WTC11 (cell line): ENCODE results near the gene P2RX6. TPM values are rescaled to one million over a fixed set of nuclear protein-coding genes. Genes with fewer than 3 reads are reported as not detected.
A peak's percentile ranks its signal among the peaks of the same experiment; 100 is the strongest.

Source experiments
- ATAC-seq: fragments of 200-7000 bp; cut with Tn5 transposase; 2 replicates; pipeline ENCODE4 v1.10.0; 2021; ENCODE audit warnings: mild to moderate bottlenecking, moderate library complexity
- CTCF ChIA-PET: fragments of 300-600 bp; sonication (Branson Sonifier 250); formaldehyde crosslinking; loops from one replicate; lab custom pipeline; 2021; ENCODE audit warnings: antibody characterized with exemption; lab: Charles Lee
- POLR2A ChIA-PET: fragments of 350-600 bp; sonication (Branson Sonifier 250); formaldehyde crosslinking; loops from one replicate; lab custom pipeline; 2021; ENCODE audit warnings: antibody characterized with exemption; lab: Charles Lee
- DNase-seq: peaks from one replicate; pipeline ENCODE4 v3.0.0; 2021; ENCODE audit warnings: low spot score
- H3K27ac Mint-ChIP-seq: 2 replicates; pipeline ENCODE4 v1.8.0; 2021; ENCODE audit warnings: mixed read lengths
- H3K27me3 Mint-ChIP-seq: 2 replicates; pipeline ENCODE4 v1.8.0; 2021; ENCODE audit warnings: low read depth, mild to moderate bottlenecking, moderate library complexity, mixed read lengths
- H3K36me3 Mint-ChIP-seq: 2 replicates; pipeline ENCODE4 v1.8.0; 2021; ENCODE audit warnings: mixed read lengths
- H3K4me1 Mint-ChIP-seq: 2 replicates; pipeline ENCODE4 v1.8.0; 2022; ENCODE audit warnings: mixed read lengths
- H3K4me3 Mint-ChIP-seq: 2 replicates; pipeline ENCODE4 v1.8.0; 2021; ENCODE audit warnings: mild to moderate bottlenecking, moderate library complexity, mixed read lengths
- H3K9me3 Mint-ChIP-seq: 2 replicates; pipeline ENCODE4 v1.8.0; 2021; ENCODE audit warnings: mixed read lengths
- MXD4 ChIP-seq: fragments of 250-450 bp; sonication (Bioruptor Pico); IDR thresholded peaks from 2 replicates; pipeline ENCODE4 v1.8.0; 2021; ENCODE audit warnings: mild to moderate bottlenecking, moderate library complexity, borderline replicate concordance
- RELA ChIP-seq: sonication (generic); formaldehyde crosslinking; IDR thresholded peaks from 2 replicates; pipeline ENCODE4 v1.8.1; 2022; ENCODE audit warnings: missing genetic modification reagents, mild to moderate bottlenecking, borderline replicate concordance
- total RNA-seq: library from RNA; stranded (reverse); gene quantifications from 3 replicates; pipeline ENCODE4 v1.2.3, GENCODE V29; 2021
- TF ChIP-seq, protein P1 (sequence below): fragments of 250-450 bp; sonication (Bioruptor Pico); IDR thresholded peaks from 2 replicates; pipeline ENCODE4 v1.9.0; 2021; ENCODE audit warnings: moderate library complexity, mild to moderate bottlenecking, inconsistent platforms, borderline replicate concordance
- TF ChIP-seq, protein P2 (sequence below): sonication (generic); formaldehyde crosslinking; IDR thresholded peaks from 2 replicates; pipeline ENCODE4 v1.8.1; 2022; ENCODE audit warnings: mild to moderate bottlenecking, missing genetic modification reagents, moderate library complexity, borderline replicate concordance
- TF ChIP-seq, protein P3 (sequence below): sonication (generic); formaldehyde crosslinking; IDR thresholded peaks from 2 replicates; pipeline ENCODE4 v1.8.1; 2023; ENCODE audit warnings: mild to moderate bottlenecking, missing genetic modification reagents
- TF ChIP-seq, protein P4 (sequence below): sonication (generic); formaldehyde crosslinking; IDR thresholded peaks from 2 replicates; pipeline ENCODE4 v1.8.1; 2023; ENCODE audit warnings: mild to moderate bottlenecking, moderate library complexity, missing genetic modification reagents
- TF ChIP-seq, protein P5 (sequence below): sonication (generic); formaldehyde crosslinking; IDR thresholded peaks from 2 replicates; pipeline ENCODE4 v1.8.1; 2022; ENCODE audit warnings: low read depth, mild to moderate bottlenecking, moderate library complexity, missing genetic modification reagents, borderline replicate concordance
- TF ChIP-seq, protein P6 (sequence below): sonication (generic); formaldehyde crosslinking; IDR thresholded peaks from 2 replicates; pipeline ENCODE4 v1.8.1; 2023; ENCODE audit warnings: mild to moderate bottlenecking, missing genetic modification reagents, moderate library complexity
- TF ChIP-seq, protein P7 (sequence below): sonication (generic); formaldehyde crosslinking; IDR thresholded peaks from 2 replicates; pipeline ENCODE4 v1.8.1; 2022; ENCODE audit warnings: missing genetic modification reagents, borderline replicate concordance
- TF ChIP-seq, protein P8 (sequence below): sonication (generic); formaldehyde crosslinking; IDR thresholded peaks from 2 replicates; pipeline ENCODE4 v1.8.1; 2023; ENCODE audit warnings: mild to moderate bottlenecking, missing genetic modification reagents

Gene P2RX6
- total RNA-seq, 1 experiment from 2014 or later = 0.13 TPM

DNA sequence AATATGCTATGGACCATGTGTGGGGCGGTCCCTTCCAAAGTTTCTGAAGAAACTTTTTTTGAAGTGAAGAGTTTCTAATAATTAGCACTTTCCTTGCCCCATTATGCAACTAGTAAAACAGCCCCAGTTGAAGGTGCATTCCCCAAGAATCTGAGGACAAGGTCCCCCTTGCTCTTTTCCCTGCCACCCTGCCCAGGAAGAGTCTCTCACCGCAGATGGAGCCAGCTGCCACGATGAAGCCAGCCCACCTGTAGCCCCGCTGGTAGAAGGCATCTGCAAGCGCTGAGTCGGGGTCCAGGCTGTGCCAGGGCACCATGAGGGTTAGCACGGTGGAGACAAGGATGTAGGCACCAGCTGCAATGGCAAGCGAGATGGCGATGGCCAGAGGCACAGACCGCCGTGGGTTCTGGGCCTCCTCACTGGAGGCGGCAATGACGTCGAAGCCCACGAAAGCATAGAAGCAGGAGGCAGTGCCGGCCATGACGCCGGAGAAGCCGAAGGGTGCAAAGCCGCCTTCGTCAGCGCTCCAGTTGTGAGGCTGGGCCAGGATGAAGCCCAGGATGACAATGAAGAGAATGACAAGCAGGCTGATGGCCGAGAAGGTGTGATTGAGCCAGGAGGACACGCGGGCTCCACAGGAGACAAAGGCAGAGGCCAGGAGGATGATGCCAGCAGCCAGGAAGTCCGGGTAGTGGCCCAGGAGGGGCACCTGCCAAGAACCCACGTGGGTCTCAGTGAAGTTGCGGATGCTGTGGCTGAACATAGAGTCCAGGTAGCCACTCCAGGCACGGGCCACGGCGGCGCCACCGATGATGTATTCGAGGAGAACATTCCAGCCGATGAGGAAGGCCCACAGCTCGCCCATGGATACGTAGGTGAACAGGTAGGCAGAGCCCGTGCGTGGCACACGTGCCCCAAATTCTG lies 15.9 kb downstream of the P2RX6 start:
- peak overlapping the region; percentile 68 for H3K4me3 Mint-ChIP-seq
- CTCF ChIA-PET = interaction anchor here (0.9 to 2.4 kb wide), 3 partner anchors 10 to 145 kb away, joined by 3 to 16 read pairs (median 9); no protein-coding TSS in a partner anchor
- no peak overlapping the region for H3K27ac Mint-ChIP-seq
- POLR2A ChIA-PET = no interaction called here
- peaks cover 6% of the 10 kb centered on the region for H3K4me1 Mint-ChIP-seq
- no peaks in the 10 kb centered on the region for H3K9me3 Mint-ChIP-seq
- DNase-seq = no peak
- H3K27me3 Mint-ChIP-seq = peaks cover 33% of the 10 kb centered on the region
- no peak for ATAC-seq
- no peaks in the 10 kb centered on the region for H3K36me3 Mint-ChIP-seq
- TF ChIP-seq RELA (CRISPR knock-in tag) (no peak), MXD4 (CRISPR knock-in tag) (no peak)

DNA sequence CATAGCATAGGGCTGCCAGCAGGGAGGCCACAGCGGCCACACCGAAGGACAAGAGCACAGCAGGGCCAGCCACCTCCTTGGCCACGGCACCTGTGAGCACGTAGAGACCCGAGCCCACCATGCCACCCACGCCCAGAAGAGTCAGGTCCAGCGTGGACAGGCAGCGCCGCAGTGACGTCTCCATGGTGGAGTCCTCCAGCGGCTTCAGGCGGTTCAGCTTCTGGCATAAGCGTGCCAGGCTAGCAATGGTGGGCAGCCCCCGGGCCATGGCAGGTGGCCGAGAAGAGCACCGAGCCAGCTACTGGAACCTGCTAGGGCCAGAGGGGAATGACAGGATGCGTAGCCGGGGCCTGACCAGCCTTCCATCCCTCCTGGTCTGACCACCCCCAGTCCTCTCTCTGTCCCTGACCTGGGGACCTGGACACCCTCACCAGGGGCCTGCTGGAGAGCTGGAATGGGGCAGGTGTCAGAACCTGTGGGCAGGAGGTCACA lies 16.6 kb downstream of the P2RX6 start:
- ChIA-PET POLR2A (no interaction called here), CTCF (interaction anchor here (0.9 to 2.1 kb wide), 2 partner anchors 10 to 146 kb away, joined by 3 to 16 read pairs; no protein-coding TSS in a partner anchor)
- Mint-ChIP-seq H3K27ac (no peak overlapping the region), H3K27me3 (peaks cover 33% of the 10 kb centered on the region), H3K4me3 (peak overlapping the region; percentile 68), H3K4me1 (peaks cover 6% of the 10 kb centered on the region)
- TF ChIP-seq, protein P1, sequence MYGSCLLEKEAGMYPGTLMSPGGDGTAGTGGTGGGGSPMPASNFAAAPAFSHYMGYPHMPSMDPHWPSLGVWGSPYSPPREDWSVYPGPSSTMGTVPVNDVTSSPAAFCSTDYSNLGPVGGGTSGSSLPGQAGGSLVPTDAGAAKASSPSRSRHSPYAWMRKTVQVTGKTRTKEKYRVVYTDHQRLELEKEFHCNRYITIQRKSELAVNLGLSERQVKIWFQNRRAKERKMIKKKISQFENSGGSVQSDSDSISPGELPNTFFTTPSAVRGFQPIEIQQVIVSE = no peak
- TF ChIP-seq, protein P2, sequence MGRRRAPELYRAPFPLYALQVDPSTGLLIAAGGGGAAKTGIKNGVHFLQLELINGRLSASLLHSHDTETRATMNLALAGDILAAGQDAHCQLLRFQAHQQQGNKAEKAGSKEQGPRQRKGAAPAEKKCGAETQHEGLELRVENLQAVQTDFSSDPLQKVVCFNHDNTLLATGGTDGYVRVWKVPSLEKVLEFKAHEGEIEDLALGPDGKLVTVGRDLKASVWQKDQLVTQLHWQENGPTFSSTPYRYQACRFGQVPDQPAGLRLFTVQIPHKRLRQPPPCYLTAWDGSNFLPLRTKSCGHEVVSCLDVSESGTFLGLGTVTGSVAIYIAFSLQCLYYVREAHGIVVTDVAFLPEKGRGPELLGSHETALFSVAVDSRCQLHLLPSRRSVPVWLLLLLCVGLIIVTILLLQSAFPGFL (CRISPR knock-in tag) = no peak
- TF ChIP-seq, protein P3, sequence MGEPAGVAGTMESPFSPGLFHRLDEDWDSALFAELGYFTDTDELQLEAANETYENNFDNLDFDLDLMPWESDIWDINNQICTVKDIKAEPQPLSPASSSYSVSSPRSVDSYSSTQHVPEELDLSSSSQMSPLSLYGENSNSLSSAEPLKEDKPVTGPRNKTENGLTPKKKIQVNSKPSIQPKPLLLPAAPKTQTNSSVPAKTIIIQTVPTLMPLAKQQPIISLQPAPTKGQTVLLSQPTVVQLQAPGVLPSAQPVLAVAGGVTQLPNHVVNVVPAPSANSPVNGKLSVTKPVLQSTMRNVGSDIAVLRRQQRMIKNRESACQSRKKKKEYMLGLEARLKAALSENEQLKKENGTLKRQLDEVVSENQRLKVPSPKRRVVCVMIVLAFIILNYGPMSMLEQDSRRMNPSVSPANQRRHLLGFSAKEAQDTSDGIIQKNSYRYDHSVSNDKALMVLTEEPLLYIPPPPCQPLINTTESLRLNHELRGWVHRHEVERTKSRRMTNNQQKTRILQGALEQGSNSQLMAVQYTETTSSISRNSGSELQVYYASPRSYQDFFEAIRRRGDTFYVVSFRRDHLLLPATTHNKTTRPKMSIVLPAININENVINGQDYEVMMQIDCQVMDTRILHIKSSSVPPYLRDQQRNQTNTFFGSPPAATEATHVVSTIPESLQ (CRISPR knock-in tag) = no peak
- TF ChIP-seq, protein P4, sequence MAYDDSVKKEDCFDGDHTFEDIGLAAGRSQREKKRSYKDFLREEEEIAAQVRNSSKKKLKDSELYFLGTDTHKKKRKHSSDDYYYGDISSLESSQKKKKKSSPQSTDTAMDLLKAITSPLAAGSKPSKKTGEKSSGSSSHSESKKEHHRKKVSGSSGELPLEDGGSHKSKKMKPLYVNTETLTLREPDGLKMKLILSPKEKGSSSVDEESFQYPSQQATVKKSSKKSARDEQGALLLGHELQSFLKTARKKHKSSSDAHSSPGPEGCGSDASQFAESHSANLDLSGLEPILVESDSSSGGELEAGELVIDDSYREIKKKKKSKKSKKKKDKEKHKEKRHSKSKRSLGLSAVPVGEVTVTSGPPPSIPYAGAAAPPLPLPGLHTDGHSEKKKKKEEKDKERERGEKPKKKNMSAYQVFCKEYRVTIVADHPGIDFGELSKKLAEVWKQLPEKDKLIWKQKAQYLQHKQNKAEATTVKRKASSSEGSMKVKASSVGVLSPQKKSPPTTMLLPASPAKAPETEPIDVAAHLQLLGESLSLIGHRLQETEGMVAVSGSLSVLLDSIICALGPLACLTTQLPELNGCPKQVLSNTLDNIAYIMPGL (CRISPR knock-in tag) = no peak
- no peak for TF ChIP-seq RELA (CRISPR knock-in tag)
- TF ChIP-seq, protein P5, sequence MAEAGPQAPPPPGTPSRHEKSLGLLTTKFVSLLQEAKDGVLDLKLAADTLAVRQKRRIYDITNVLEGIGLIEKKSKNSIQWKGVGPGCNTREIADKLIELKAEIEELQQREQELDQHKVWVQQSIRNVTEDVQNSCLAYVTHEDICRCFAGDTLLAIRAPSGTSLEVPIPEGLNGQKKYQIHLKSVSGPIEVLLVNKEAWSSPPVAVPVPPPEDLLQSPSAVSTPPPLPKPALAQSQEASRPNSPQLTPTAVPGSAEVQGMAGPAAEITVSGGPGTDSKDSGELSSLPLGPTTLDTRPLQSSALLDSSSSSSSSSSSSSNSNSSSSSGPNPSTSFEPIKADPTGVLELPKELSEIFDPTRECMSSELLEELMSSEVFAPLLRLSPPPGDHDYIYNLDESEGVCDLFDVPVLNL (CRISPR knock-in tag) = no peak
- TF ChIP-seq, protein P6, sequence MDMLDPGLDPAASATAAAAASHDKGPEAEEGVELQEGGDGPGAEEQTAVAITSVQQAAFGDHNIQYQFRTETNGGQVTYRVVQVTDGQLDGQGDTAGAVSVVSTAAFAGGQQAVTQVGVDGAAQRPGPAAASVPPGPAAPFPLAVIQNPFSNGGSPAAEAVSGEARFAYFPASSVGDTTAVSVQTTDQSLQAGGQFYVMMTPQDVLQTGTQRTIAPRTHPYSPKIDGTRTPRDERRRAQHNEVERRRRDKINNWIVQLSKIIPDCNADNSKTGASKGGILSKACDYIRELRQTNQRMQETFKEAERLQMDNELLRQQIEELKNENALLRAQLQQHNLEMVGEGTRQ (CRISPR knock-in tag) = no peak
- TF ChIP-seq, protein P7, sequence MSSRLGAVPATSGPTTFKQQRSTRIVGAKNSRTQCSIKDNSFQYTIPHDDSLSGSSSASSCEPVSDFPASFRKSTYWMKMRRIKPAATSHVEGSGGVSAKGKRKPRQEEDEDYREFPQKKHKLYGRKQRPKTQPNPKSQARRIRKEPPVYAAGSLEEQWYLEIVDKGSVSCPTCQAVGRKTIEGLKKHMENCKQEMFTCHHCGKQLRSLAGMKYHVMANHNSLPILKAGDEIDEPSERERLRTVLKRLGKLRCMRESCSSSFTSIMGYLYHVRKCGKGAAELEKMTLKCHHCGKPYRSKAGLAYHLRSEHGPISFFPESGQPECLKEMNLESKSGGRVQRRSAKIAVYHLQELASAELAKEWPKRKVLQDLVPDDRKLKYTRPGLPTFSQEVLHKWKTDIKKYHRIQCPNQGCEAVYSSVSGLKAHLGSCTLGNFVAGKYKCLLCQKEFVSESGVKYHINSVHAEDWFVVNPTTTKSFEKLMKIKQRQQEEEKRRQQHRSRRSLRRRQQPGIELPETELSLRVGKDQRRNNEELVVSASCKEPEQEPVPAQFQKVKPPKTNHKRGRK (CRISPR knock-in tag) = no peak
- TF ChIP-seq, protein P8, sequence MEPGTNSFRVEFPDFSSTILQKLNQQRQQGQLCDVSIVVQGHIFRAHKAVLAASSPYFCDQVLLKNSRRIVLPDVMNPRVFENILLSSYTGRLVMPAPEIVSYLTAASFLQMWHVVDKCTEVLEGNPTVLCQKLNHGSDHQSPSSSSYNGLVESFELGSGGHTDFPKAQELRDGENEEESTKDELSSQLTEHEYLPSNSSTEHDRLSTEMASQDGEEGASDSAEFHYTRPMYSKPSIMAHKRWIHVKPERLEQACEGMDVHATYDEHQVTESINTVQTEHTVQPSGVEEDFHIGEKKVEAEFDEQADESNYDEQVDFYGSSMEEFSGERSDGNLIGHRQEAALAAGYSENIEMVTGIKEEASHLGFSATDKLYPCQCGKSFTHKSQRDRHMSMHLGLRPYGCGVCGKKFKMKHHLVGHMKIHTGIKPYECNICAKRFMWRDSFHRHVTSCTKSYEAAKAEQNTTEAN (CRISPR knock-in tag) = no peak
- TF ChIP-seq, all 79 proteins: peak for 0
- ATAC-seq (no peak), DNase-seq (no peak)
- H3K36me3 Mint-ChIP-seq = no peaks in the 10 kb centered on the region
- no peaks in the 10 kb centered on the region for H3K9me3 Mint-ChIP-seq
